HG03159 (cell line): ENCODE results near the gene CLPTM1L.
"Not testable (repeated sequence)": the region's sequence is repeated elsewhere in the genome, so short reads cannot be mapped to it uniquely, and the experiment has no call there.

Source experiments
- ATAC-seq: cut with Tn5 transposase; IDR thresholded peaks from one replicate; pipeline ENCODE4 v1.9.1; 2021; ENCODE audit warnings: mild to moderate bottlenecking, moderate library complexity; ENCODE audit not compliant: unreplicated experiment

The CLPTM1L gene

DNA sequence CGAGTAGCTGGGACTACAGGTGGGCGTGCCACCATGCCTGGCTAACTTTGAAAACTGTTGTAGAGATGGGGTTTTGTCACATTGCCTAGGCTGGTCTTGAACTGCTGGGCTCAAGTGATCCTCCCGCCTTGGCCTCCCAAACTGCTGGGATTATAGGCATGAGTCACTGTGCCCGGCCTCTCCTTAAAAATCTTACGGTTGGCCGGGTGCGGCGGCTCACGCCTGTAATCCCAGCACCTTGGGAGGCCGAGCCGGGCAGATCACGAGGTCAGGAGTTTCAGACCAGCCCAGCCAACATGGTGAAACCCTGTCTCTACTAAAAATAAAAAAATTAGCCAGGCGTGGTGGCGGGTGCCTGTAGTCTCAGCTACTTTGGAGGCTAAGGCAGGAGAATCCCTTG lies 2.2 kb downstream of the CLPTM1L start:
- ATAC-seq: not testable (repeated sequence)

DNA sequence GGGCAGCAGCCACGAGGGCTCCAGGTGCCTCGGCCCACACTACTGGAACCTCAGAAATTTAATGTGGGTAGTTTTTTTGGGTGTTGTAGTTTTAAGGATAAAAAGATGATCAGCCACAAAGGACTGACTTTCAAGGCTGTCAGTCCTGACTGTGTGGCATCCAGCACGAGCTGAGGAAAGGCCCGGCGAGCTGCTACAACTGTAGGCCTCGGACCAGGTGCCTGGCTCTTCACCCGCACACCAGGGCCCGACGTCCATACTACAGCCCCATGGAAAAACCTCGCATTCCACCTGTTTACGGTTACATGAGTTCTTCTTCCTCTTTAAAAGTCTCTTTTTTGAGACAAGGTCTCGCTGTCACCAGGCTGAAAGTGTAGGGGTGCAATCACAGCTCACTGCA lies 2.6 kb downstream of the CLPTM1L start:
- no peak for ATAC-seq

DNA sequence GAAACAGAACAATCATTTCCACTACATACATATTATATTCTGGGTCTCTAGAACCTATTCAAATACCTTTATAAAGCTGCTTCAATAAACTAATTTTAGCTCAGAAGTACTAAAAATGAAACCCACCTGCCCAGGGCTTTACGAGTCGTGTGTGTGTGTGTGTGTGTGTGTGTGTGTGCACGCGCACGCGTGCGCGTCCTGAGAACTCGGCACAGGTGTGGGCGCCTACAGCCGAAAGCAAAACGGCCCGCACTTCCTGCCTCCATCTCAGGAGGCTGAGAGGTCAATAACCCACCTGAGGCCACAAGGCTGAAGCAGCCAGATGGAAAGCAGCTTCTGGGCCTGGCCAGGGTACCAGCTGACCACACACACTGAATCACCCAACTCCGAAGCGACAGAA lies 3.0 kb downstream of the CLPTM1L start:
- no peak for ATAC-seq

DNA sequence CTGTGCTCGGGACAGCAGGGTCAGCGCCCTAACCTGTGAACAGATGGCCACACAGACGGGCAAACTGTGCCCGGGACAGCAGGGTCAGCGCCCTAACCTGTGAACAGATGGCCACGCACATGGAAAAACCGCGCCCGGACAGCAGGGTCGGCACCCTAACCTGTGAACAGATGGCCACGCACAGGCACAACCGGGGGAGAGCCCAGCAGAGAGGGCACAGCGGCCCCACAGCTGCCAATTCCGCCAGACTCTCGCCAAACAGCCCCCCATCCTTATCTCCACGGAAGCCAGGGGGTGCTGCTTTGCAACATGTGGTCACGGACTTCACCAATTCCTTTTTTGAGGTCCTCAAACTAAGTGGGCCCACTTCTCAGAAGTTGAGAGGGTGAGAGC lies 5.1 kb downstream of the CLPTM1L start:
- ATAC-seq: not testable (repeated sequence)

DNA sequence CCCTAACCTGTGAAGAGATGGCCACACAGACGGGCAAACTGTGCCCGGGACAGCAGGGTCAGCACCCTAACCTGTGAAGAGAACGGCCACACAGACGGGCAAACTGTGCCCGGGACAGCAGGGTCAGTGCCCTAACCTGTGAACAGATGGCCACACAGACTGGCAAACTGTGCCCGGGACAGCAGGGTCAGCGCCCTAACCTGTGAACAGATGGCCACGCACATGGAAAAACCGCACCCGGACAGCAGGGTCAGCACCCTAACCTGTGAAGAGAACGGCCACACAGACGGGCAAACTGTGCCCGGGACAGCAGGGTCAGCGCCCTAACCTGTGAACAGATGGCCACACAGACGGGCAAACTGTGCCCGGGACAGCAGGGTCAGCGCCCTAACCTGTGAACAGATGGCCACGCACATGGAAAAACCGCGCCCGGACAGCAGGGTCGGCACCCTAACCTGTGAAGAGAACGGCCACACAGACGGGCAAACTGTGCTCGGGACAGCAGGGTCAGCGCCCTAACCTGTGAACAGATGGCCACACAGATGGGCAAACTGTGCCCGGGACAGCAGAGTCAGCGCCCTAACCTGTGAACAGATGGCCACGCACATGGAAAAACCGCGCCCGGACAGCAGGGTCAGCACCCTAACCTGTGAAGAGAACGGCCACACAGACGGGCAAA lies 5.6 kb downstream of the CLPTM1L start:
- ATAC-seq: not testable (repeated sequence)

DNA sequence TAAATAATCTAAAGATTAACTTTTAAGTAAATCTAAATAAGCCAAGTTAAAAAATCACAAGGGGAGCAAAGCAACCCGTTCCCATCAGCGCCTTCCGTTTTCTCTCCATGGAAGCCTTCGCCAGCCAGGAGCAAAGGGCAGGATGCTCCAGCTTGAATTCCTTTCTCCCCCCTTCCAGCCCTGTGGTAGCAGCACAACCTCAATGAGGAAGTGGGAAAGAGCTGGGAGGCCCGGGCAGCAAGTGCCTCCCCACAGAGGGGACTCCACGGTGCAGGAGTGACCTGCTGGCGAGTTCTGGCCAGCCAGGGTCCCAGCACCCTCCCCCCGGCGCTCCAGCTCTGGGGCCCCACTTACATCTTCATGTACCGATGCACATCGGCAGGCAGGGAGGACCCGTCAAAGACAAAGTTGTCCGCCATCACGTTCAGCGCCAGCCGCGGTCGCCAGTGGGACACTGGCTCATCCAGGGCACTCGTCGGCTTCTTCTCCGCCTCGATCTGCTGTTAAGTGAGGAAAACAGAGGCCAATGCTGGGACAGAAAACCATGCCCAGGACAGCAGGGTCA lies 6.3 kb downstream of the CLPTM1L start:
- ATAC-seq: no peak

DNA sequence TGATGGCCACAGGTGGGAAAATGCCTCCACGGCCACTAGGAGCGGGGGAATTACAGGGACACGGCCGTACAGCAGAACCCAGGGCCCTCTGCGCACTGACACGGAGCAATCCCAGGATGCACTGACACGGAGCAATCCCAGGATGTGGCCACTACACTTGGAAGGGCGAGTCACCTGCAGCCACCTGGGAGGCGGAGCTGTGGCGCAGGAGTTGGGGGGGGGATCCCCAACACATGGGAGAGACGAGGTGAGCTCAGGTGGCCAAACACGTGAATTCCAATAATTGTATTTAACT lies 6.8 kb downstream of the CLPTM1L start:
- ATAC-seq: no peak

DNA sequence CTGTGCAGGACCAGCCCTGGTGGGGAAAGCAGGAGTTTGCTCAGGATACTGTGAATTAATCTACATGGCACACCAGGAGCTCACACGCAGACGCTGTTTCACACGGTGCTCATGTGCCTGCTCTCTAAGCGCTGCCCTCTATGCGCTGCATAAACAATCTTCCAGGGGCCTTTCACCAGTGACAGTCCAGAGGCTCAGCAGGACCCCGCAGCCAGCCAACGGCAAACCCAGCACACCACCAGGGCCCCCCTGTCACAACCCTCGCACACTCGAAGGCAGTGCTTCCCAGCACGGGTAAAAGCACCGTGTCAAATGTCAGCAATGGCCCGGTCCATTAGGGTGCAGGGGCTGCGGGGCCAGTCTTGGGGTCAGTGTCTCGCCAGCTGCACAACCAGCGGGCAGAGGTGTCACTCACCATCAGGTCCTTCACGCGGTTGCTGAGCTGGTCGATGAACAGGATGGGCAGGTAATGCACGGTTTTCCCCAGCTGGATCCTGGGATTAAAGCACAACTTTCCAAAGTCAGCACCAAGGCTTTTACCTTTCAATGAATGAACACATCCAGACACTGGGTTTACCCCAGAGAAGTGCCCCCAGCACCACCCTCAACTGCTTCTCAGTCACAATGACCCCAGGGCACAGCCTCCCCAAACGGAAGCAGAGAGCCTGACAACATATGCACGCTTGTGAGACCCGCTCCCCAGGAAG lies 7.3 kb downstream of the CLPTM1L start:
- no peak for ATAC-seq

DNA sequence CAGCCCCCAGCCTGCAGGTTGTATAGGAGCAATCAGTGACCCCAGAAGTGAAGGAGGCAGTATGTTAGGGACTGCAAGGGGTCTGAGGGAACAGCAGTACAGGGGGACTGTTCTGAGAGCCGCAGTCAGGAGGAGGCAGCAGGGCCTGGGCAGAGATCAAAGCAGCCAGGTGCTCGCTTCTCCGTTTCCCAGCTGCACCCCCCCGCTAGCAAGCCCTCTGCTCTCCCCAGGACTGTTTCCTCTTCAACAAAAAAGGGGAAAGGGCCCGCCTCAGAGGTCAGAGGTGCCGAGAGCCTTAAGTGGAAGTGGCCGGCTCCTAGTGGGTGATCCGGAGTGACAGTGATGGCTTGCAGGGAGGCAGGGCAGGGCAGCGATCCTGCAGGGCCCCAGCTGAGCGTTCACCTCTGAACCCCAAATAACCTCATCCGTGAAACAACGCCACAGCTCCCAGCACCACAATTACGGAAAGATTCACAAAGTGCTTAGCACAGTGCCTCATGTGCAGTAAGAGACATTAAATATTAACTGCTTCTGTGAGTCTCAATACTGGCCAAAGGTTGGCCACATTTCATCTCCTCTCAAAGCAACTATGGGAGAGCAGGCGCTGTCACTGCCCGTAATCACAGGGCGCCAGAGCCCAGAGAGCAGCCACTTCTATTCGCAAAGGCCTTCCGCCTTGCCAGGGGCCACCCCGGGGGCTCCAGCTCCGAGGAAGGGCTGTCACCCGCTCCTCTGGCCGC lies 8.0 kb downstream of the CLPTM1L start:
- ATAC-seq: no peak

DNA sequence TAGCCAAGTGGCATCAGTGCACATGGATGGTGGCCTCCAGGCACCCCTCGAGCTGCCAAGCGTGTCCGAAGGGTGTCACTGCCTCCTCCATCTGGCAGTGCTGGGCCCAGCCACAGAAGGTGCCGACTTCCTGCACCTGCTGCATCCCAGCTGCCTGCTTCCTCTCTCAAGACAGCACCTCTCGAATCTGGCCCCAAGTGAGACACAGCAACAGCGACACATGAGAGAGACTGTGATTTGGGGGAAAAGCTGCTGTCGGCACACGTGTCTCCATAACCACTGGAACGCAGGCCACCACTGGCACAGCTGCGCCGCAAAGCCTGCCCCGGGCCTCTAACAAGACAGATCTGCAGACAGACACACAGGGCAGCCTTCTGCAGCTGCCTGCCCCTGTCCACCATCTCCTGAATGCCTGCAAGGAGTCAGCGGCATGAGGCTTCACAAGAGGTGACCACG lies 8.8 kb downstream of the CLPTM1L start:
- ATAC-seq: no peak

DNA sequence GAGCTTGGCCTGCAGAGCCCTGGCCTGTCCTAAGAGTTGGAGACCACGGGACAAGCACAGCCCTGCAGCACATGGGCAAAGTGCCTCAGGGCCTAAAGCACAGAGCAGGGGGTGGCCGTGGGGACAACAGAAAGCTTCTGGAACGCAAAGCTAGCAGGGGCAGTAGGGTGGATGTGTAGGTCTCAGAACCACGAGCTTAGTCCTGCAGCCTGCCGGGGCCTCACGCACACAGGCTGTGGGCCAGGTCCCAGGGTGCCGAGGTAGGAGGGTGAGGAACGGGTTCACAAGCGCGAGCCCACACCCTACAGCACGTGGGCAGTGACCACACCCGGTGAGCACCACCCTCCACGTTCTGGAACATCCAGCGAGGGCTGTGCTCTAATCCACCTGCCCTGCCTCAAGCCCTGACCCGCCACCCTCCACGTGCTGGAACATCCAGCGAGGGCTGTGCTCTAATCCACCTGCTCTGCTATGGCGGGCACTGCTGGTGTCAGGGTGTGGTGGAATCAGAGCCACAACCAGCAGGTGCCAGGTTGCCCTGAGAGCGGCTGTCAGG lies 9.3 kb downstream of the CLPTM1L start:
- ATAC-seq: no peak

DNA sequence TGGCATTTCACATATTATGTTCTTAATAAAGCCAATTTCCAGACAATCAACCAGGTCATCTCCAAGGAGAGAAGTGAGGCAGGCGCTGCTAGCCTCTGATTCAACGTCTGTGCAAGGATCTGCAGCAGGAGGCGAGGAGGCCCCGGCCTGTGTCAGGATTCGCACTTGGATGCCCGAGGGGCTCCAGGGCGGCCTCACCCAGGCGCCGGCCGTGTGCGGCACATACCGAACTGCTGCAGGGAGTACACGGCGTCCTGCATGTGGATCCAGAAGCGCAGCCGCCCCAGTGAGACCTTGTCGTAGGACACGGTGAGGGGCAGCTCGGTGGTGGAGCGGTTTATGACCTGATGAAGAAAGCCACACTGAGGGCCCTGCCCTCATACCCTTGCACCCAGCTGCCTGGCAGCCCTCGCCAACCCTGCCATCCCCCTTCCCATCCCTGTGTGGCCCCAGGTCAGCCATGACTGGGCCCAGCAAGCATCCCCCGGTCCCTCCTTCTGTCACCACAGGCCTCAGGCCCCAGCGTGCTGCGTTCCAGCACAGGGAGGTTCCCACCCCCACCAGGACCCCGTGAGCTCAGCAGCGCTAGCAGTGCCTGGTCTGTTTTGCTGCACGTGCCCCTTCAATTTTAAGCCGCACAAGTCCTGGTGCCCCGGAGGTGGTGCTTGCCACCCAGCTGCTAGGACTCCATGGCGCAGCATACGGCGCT lies 9.9 kb downstream of the CLPTM1L start:
- ATAC-seq: no peak

DNA sequence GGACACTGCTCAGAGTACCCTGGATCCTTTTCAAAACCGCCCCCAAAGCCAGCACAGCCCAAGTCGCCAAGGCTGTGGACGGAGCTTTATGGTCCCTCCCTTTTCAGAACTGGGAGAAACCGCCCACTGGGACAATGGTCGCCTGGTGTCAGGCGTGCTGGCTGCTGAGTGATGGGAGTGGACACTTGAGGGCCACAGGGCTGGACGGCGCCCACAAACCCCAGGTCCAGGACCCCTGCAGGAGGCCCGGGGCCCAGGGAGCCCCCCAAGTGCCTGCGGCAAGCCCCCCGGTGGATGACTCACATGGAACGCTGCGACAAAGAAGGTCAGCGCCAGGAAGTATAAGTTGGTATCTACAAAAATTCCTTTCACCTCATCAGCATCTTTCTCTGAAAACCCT lies 10.9 kb downstream of the CLPTM1L start:
- ATAC-seq: no peak

DNA sequence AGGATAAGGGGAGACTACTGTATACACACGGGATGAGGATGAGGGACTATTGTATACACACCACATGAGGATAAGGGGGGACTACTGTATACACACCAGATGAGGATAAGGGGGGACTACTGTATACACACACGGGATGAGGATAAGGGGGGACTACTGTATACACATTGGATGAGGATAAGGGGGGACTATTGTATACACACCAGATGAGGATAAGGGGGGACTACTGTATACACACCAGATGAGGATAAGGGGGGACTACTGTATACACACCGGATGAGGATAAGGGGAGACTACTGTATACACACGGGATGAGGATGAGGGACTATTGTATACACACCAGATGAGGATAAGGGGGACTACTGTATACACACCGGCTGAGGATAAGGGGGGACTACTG lies 11.6 kb downstream of the CLPTM1L start:
- not testable (repeated sequence) for ATAC-seq

DNA sequence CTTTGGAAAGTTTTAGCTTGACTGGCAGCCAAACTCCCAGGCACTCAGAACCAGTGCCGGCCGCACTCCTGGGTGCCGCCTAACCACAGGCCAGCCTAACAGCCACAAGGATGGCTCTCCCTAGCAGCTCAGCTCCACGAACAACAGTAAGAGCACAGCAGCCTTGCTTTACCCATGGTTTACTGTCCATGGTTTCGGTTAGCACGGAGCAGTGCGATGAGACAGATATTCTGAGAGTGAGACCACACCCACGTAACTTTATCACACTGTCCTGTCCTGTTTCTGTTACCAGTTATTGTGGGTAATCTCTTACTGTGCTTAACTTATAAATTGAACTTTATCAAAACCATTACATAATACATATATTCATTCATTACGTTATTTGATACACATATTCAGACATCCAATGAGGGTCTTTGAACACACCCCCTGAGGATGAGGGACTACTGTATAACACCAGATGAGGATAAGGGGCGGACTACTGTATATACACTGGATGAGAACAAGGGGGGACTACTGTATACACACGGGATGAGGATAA lies 12.4 kb downstream of the CLPTM1L start:
- no peak for ATAC-seq

DNA sequence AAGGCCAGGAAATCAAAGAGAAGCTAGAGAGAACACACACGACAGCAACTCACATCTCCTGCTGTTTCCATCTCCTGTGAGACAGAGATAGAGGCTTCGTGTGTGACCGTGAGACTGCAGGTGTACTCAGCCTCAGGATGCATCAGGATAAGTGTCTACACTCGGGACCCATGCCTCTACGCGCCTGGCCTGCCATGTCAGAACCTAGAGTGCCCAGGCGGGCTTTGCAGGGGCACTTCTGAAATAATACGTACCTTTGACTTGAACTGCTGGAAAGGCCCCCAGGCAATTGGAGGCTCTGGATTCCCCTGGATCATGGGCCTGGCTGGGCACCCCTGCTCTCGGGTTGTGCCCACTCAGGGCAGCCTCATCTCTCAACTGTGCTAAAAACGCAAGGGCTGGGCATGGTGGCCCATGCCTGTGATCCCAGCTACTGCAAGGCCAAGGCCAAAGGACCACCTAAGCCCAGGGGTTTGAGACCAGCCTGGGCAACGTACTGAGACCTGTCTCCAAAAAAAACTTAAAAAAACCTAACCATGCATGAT lies 13.0 kb downstream of the CLPTM1L start:
- no peak for ATAC-seq

DNA sequence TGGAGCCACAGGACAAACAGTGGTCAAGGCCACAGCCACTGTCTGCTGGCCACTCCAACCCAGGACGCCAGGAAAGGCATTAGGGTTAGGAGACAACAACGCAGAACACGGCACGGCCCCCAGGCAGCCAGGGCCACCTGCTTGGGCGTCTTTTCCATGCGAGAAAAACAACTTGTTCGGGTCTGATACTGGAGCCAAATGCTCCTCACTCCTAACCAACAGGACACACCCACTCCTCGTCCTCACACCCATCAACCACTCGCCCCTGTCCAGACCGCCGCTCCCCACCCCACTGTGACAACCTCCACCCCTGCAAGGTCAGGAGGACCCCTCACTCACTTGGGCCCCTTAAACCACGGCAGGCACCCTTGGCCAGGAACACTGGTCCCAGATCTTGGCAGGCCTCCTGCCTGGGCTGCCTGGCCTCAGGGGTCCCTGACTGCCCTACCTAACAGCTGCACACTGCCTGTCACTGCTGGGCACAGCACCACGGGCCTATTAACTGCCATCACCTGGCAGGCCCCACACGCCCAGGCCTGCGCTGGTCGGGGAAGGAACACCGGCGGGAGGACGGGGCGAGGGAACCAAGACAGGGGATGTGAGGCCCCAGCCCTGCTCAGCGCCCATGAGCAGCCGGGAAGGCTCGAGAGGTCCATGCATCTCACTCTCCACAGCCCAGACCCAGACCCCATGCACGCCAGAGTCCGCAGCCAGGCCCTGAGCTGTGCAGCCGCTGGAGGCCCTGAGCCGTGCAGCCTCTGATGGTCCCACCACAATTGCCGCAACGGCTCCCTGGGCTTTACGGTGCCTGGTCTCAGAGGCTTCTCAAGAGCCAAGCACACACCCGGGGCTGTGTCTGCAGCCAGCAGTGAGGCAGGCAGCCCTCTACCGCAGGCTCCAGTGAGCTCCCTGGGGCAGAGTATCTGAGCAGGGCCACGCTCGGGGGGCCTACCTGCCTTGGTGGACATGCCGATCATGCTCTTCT lies 13.8 kb downstream of the CLPTM1L start:
- no peak for ATAC-seq

DNA sequence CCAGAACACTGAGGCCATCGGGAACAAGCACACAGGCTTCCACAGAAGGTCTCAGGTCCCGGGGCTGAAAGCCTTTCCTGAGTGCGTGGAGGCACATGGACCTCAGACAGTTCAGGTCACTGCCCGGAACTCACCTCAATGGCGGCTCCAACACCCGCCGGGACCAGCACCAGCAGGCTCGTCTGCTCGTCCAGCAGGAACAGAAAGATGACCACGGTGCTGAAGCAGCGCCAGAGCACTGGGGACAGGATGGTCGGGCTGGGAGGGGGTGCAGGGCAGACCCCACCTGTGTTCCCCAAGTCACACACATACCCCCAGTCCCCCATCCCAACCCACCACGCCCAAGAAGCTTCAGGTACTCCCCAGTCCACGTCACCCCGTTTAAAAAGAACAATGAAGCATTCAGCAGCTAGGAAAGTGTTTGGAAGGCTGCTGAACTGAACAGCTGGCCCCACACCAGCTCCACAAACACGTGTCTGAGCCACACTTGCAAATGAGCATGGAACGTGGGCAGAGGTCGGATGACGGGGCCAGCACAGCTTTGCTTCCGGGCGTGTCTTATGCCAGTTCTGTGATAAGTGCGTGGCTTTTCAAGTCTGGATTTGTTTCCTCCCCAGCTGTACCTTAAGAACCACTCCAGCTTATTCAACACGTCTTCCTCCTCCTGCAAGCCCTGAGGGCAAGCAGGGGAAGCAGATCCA lies 14.6 kb downstream of the CLPTM1L start:
- no peak for ATAC-seq
